Smooth muscle cell (in vitro differentiated cells): ENCODE results near the gene CKS1B. TPM values are rescaled to one million over a fixed set of nuclear protein-coding genes. Genes with fewer than 3 reads are reported as not detected.

Experiments
- DNase-seq: peaks from one replicate; lab custom pipeline; 2025; ENCODE audit not compliant: unreplicated experiment; lab: John Stamatoyannopoulos, UW
- H2AFZ ChIP-seq: fragments of 200-600 bp; sonication (generic); 2 replicates; pipeline ENCODE4 v1.6.0; 2016; ENCODE audit warnings: antibody characterized with exemption, low read depth, mild to moderate bottlenecking
- H3F3A ChIP-seq: fragments of 200-600 bp; sonication (generic); 2 replicates; pipeline ENCODE4 v1.6.0; 2017; ENCODE audit warnings: antibody characterized with exemption, low read depth
- H3K27ac ChIP-seq: fragments of 200-600 bp; sonication (generic); 2 replicates; pipeline ENCODE4 v1.5.1; 2016; ENCODE audit warnings: low read depth, mild to moderate bottlenecking
- H3K27me3 ChIP-seq: fragments of 200-600 bp; sonication (generic); 2 replicates; pipeline ENCODE4 v1.6.1; 2016; ENCODE audit warnings: low read depth, mild to moderate bottlenecking
- H3K36me3 ChIP-seq: fragments of 200-600 bp; sonication (generic); 2 replicates; pipeline ENCODE4 v1.5.1; 2016; ENCODE audit warnings: low read depth
- H3K4me1 ChIP-seq: fragments of 200-600 bp; sonication (generic); 2 replicates; pipeline ENCODE4 v1.5.1; 2016; ENCODE audit warnings: low read depth
- H3K4me2 ChIP-seq: fragments of 200-600 bp; sonication (generic); 2 replicates; pipeline ENCODE4 v1.6.0; 2016; ENCODE audit warnings: mild to moderate bottlenecking
- H3K4me3 ChIP-seq: fragments of 200-600 bp; sonication (generic); 2 replicates; pipeline ENCODE4 v1.5.1; 2016; ENCODE audit warnings: mild to moderate bottlenecking
- H3K79me2 ChIP-seq: fragments of 200-600 bp; sonication (generic); 2 replicates; pipeline ENCODE4 v1.6.0; 2016; ENCODE audit warnings: low read depth, mild to moderate bottlenecking
- H3K9ac ChIP-seq: fragments of 200-600 bp; sonication (generic); 2 replicates; pipeline ENCODE4 v1.6.0; 2016; ENCODE audit warnings: low read depth
- H3K9me3 ChIP-seq: fragments of 200-600 bp; sonication (generic); replicated peaks from 2 replicates; pipeline ENCODE4 v1.5.1; 2016; ENCODE audit warnings: low read depth
- H4K20me1 ChIP-seq: fragments of 200-600 bp; sonication (generic); 2 replicates; pipeline ENCODE4 v1.6.0; 2016; ENCODE audit warnings: low read depth
- WGBS: methylation state at CpG from one replicate; pipeline ENCODE4 v1.1.7; 2016; ENCODE audit warnings: low lambda C conversion rate; 5-methylcytosine and 5-hydroxymethylcytosine counted together
- polyA plus RNA-seq: library from polyadenylated mRNA; unstranded; fragments of >200 nt; fragmentation: Nextera tagmentation; extraction: Ambion mirVana; gene quantifications from 2 replicates; pipeline ENCODE4 v1.2.1, GENCODE V29; 2016
- total RNA-seq: library from RNA; depleted of rRNA; stranded (reverse); fragments of >200 nt; gene quantifications from 2 replicates; pipeline ENCODE4 v1.2.3, GENCODE V29; 2014
- TF ChIP-seq, protein P1 (sequence below): fragments of 200-600 bp; sonication (generic); IDR thresholded peaks from 2 replicates; pipeline ENCODE4 v1.5.1; 2017; ENCODE audit warnings: borderline replicate concordance, mild to moderate bottlenecking, antibody characterized with exemption; ENCODE audit not compliant: insufficient read depth, poor library complexity, severe bottlenecking

CKS1B gene
- total and polyA plus RNA-seq, 2 experiments from 2014 or later, result 41.6 to 116 TPM

DNA sequence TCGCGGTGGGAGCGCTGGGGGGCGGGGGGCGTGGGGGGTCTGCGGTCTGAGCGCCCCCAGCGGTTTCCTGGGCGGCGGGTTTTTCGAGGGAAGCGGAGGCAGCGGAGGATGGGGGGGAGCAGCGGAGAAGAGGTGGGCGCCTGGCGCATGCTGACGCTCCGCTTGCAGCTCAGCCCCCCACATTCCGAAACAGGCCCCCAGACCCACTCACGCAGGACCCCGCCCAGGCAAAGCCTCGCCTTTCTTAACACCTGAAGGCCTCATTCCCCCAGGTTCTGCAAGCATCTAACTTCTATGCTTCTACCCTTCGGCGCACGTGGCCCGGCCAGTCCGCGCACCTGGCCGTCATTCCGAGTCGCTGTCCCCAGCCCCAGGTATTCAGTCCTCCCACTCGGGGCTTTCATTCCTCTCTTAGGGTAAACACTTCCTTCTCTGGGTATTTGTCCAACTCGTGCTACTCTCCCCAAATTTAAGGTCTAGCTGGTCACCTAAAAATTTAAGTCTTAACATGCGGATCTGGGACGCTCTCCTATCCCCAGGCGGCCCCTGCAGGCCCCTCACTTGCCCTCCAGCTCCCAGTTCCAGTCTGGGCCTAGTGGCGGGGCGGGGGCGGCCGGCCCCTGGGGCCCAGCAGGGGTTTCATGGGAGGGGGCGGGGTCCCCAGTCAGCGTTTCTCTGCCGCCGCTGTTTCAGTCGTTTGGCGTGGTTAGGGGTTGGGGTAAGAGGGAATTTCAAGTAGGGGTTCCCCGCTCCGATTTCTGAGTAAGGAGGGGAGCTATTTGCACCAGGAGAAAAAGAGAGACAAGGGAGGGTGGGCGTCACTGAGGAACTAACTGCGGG, 25.3 kb downstream of the CKS1B start:
- Histone ChIP-seq H3K9me3 (no peaks in the 10 kb centered on the region), H3K4me1 (peaks cover 16% of the 10 kb centered on the region), H3K27me3 (no peaks in the 10 kb centered on the region), H3F3A (peaks cover 10% of the 10 kb centered on the region), H3K79me2 (peaks cover 23% of the 10 kb centered on the region), H3K9ac (peak overlapping the region; percentile 84), H2AFZ (no peak overlapping the region), H4K20me1 (no peaks in the 10 kb centered on the region), H3K4me2 (peak overlapping the region; percentile 86), H3K36me3 (no peaks in the 10 kb centered on the region), H3K27ac (peak overlapping the region; percentile 95), H3K4me3 (peak overlapping the region; percentile 73)
- peak; percentile 49 for DNase-seq
- under 1% methylated on average over 41 of the region's 50 CpGs for WGBS
- TF ChIP-seq, protein P1, sequence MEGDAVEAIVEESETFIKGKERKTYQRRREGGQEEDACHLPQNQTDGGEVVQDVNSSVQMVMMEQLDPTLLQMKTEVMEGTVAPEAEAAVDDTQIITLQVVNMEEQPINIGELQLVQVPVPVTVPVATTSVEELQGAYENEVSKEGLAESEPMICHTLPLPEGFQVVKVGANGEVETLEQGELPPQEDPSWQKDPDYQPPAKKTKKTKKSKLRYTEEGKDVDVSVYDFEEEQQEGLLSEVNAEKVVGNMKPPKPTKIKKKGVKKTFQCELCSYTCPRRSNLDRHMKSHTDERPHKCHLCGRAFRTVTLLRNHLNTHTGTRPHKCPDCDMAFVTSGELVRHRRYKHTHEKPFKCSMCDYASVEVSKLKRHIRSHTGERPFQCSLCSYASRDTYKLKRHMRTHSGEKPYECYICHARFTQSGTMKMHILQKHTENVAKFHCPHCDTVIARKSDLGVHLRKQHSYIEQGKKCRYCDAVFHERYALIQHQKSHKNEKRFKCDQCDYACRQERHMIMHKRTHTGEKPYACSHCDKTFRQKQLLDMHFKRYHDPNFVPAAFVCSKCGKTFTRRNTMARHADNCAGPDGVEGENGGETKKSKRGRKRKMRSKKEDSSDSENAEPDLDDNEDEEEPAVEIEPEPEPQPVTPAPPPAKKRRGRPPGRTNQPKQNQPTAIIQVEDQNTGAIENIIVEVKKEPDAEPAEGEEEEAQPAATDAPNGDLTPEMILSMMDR, result peak; percentile 6

DNA sequence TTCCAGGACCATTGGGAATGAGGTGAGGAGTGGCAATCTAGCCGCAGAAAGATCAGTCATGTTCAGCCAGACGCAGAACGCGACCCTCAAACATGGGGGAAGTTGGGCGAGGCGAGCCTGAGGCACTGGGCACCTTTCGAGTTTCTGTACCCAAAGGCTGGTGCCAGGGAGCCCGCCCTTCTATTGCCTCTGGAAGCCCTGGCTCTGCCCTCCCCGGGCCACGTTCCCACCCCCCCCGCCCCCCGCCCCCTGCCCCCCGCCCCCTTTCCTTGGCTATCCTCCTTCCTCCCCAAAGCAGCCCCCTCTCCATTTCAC, 25.9 kb downstream of the CKS1B start:
- peaks cover 28% of the 10 kb centered on the region for H3K79me2 ChIP-seq
- H3K27ac ChIP-seq, result peak overlapping the region; percentile 95
- H3K36me3 ChIP-seq, result no peaks in the 10 kb centered on the region
- H3K9me3 ChIP-seq, result no peaks in the 10 kb centered on the region
- no peak overlapping the region for H2AFZ ChIP-seq
- no peak for DNase-seq
- no peaks in the 10 kb centered on the region for H4K20me1 ChIP-seq
- peak overlapping the region; percentile 84 for H3K9ac ChIP-seq
- 2% methylated on average over 7 of the region's 13 CpGs for WGBS
- no peaks in the 10 kb centered on the region for H3K27me3 ChIP-seq
- peak overlapping the region; percentile 86 for H3K4me2 ChIP-seq
- TF ChIP-seq, protein P1, result no peak
- peaks cover 10% of the 10 kb centered on the region for H3F3A ChIP-seq
- H3K4me1 ChIP-seq, result peaks cover 16% of the 10 kb centered on the region
- peak overlapping the region; percentile 73 for H3K4me3 ChIP-seq

DNA sequence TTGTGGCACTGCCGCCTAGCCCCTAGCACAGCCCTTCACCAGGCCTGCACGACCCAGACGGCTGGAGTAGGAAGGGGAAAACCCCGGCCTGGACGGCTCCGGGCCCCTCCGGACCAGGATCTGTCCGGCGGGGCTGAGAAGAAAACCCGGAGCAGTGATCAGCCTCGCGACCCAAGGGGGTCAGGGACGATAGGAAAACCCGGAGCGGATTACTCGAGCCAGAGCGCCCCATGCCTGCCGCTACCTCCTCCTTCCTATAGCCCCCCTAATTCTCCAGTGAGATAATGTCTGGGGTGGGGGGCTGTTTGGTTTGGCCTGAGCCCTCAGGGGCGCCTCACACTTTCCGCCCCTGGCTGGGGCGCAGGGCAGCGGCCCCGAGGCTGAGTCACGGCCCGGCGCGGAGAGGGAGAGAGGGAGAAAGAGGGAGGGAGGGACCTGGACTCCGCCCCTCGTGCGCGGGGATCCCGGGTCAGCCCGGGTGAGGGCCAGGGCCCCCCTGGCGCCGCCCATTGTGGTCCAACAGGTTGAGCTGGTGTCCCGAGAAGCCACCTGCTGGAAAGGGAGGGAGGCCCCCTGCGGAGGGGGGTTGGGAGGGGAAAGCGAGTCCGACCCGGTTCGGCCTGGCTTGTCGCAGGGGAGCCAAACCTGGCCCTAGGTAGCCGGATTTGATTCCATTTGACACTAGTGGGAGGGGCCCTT, 26.4 kb downstream of the CKS1B start:
- H3K4me3 ChIP-seq, result peak overlapping the region; percentile 73

More for the DNA sequence above, 26.4 kb downstream of the CKS1B start:
- TF ChIP-seq, protein P1, result no peak
- Histone ChIP-seq H3K27me3 (no peaks in the 10 kb centered on the region), H2AFZ (peak overlapping the region; percentile 63), H3F3A (peaks cover 10% of the 10 kb centered on the region), H3K36me3 (no peaks in the 10 kb centered on the region), H4K20me1 (peaks cover under 1% of the 10 kb centered on the region), H3K4me2 (peak overlapping the region; percentile 86), H3K4me1 (peaks cover 16% of the 10 kb centered on the region), H3K27ac (peak overlapping the region; percentile 95), H3K9me3 (no peaks in the 10 kb centered on the region), H3K79me2 (peaks cover 28% of the 10 kb centered on the region), H3K9ac (peak overlapping the region; percentile 84)
- 1% methylated on average over 30 of the region's 43 CpGs for WGBS
- DNase-seq, result peak; percentile 93
